OCI-LY3 (cell line): Measurements from ENCODE around the gene SLC39A6.
"Not testable (repeated sequence)": the region's sequence is repeated elsewhere in the genome, so short reads cannot be mapped to it uniquely, and the experiment has no call there.

Experiments
- H2AFZ ChIP-seq: fragments of 200-600, 300-600 bp; shearing (Covaris generic); 2 replicates; pipeline ENCODE4 v1.6.0; 2014; ENCODE audit warnings: antibody characterized with exemption, low read depth, low read length
- H3K27ac ChIP-seq: fragments of 200-600, 300-600 bp; sonication (generic); 2 replicates; pipeline ENCODE4 v1.5.1; 2014; ENCODE audit warnings: mild to moderate bottlenecking, low read length, moderate library complexity, mixed read lengths
- H3K27me3 ChIP-seq: fragments of 200-600, 300-600 bp; sonication (generic); 2 replicates; pipeline ENCODE4 v1.6.1; 2014; ENCODE audit warnings: low read depth, low read length, mixed read lengths
- H3K36me3 ChIP-seq: fragments of 200-600, 300-600 bp; sonication (generic); replicated peaks from 2 replicates; pipeline ENCODE3; 2014; ENCODE audit warnings: low read depth, low read length, mixed read lengths
- H3K4me1 ChIP-seq: fragments of 300-600, 200-600 bp; sonication (generic); 2 replicates; pipeline ENCODE4 v1.6.1; 2014; ENCODE audit warnings: low read length, mixed read lengths
- H3K4me2 ChIP-seq: fragments of 200-600, 300-600 bp; sonication (generic); 2 replicates; pipeline ENCODE4 v1.6.1; 2014; ENCODE audit warnings: low read length, mixed read lengths
- H3K4me3 ChIP-seq: fragments of 300-600, 200-600 bp; sonication (generic); 2 replicates; pipeline ENCODE4 v1.5.1; 2014; ENCODE audit warnings: antibody characterized with exemption, mild to moderate bottlenecking, low read length, moderate library complexity
- H3K79me2 ChIP-seq: fragments of 300-600, 200-600 bp; shearing (Covaris generic); 2 replicates; pipeline ENCODE4 v1.6.1; 2014; ENCODE audit warnings: mild to moderate bottlenecking, low read length, mixed read lengths
- H3K9ac ChIP-seq: fragments of 300-600, 200-600 bp; shearing (Covaris generic); 2 replicates; pipeline ENCODE4 v1.6.0; 2014; ENCODE audit warnings: mild to moderate bottlenecking, low read length, moderate library complexity
- H3K9me3 ChIP-seq: fragments of 200-600, 300-600 bp; shearing (Covaris generic); 2 replicates; pipeline ENCODE4 v1.6.1; 2014; ENCODE audit warnings: low read length, mixed read lengths; ENCODE audit not compliant: insufficient read depth
- H4K20me1 ChIP-seq: fragments of 200-600, 300-600 bp; sonication (generic); 2 replicates; pipeline ENCODE4 v1.6.1; 2016; ENCODE audit warnings: low read length, mixed read lengths; ENCODE audit not compliant: insufficient read depth
- EZH2phosphoT487 ChIP-seq: fragments of 200-600 bp; shearing (Covaris generic); IDR thresholded peaks from 2 replicates; pipeline ENCODE4 v1.6.1; 2018; ENCODE audit warnings: antibody characterized with exemption, mixed run types, low read depth
- TF ChIP-seq, protein P1 (sequence below): fragments of 200-600, 300-600 bp; sonication (generic); IDR thresholded peaks from 2 replicates; pipeline ENCODE4 v1.5.1; 2014; ENCODE audit warnings: antibody characterized with exemption, low read length, low read depth

Gene SLC39A6

DNA sequence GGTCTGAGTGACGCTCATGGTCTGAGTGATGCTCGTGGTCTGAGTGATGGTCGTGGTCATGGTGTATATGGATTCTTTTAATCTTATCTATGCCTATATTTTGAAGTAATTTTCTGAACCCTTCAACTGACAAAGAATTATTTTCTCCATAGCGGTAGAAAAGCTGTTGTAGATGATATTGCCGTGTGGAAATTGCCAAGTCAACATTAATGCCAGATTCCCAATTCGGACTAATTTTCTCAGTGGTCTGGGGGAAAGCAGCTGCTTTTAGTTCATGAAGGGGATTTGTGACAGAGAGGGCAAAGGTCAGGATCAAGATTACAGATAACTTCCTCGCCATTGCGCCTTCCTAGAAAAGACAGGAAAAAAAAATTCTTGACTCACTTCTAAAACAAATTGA is 2.5 kb downstream of the SLC39A6 start:
- H3K4me1 ChIP-seq, result peaks cover 17% of the 10 kb centered on the region
- H3K4me2 ChIP-seq, result no peak overlapping the region
- H3K36me3 ChIP-seq, result peaks cover 43% of the 10 kb centered on the region
- peaks cover 12% of the 10 kb centered on the region for H4K20me1 ChIP-seq
- H3K27ac ChIP-seq, result no peak overlapping the region
- no peak overlapping the region for H3K4me3 ChIP-seq
- H2AFZ ChIP-seq, result no peak overlapping the region
- TF ChIP-seq EZH2phosphoT487, result no peak
- TF ChIP-seq, protein P1, sequence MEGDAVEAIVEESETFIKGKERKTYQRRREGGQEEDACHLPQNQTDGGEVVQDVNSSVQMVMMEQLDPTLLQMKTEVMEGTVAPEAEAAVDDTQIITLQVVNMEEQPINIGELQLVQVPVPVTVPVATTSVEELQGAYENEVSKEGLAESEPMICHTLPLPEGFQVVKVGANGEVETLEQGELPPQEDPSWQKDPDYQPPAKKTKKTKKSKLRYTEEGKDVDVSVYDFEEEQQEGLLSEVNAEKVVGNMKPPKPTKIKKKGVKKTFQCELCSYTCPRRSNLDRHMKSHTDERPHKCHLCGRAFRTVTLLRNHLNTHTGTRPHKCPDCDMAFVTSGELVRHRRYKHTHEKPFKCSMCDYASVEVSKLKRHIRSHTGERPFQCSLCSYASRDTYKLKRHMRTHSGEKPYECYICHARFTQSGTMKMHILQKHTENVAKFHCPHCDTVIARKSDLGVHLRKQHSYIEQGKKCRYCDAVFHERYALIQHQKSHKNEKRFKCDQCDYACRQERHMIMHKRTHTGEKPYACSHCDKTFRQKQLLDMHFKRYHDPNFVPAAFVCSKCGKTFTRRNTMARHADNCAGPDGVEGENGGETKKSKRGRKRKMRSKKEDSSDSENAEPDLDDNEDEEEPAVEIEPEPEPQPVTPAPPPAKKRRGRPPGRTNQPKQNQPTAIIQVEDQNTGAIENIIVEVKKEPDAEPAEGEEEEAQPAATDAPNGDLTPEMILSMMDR, result no peak
- no peak overlapping the region for H3K9ac ChIP-seq
- H3K27me3 ChIP-seq, result no peaks in the 10 kb centered on the region
- H3K9me3 ChIP-seq, result no peaks in the 10 kb centered on the region
- peaks cover 52% of the 10 kb centered on the region for H3K79me2 ChIP-seq

DNA sequence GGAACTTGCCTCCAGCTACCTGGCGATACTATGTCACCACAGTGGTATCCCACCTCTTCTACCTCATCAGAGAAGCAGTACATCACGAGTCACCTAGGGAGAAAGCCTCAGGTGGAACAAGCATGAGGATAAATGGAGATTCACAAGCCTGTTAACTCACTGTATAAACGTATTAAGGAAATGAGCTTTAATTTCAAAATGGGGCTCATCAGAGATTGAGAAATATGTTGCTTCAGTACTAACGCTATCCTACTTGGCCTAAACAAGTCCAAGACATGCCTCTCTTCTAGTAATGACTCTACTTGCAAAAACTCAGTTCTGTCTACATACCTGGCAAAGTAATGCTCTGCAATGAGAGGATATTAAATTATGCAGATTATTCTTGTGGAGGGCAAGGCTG is 4.3 kb downstream of the SLC39A6 start:
- H3K9me3 ChIP-seq, result no peaks in the 10 kb centered on the region
- H3K36me3 ChIP-seq, result peaks cover 48% of the 10 kb centered on the region
- H3K4me3 ChIP-seq, result no peak overlapping the region
- no peaks in the 10 kb centered on the region for H3K27me3 ChIP-seq
- H4K20me1 ChIP-seq, result no peaks in the 10 kb centered on the region
- no peak overlapping the region for H3K4me2 ChIP-seq
- no peak overlapping the region for H2AFZ ChIP-seq
- peaks cover 7% of the 10 kb centered on the region for H3K4me1 ChIP-seq
- TF ChIP-seq EZH2phosphoT487, result no peak
- TF ChIP-seq, protein P1, result no peak
- H3K27ac ChIP-seq, result no peak overlapping the region
- H3K79me2 ChIP-seq, result peaks cover 33% of the 10 kb centered on the region
- H3K9ac ChIP-seq, result no peak overlapping the region

DNA sequence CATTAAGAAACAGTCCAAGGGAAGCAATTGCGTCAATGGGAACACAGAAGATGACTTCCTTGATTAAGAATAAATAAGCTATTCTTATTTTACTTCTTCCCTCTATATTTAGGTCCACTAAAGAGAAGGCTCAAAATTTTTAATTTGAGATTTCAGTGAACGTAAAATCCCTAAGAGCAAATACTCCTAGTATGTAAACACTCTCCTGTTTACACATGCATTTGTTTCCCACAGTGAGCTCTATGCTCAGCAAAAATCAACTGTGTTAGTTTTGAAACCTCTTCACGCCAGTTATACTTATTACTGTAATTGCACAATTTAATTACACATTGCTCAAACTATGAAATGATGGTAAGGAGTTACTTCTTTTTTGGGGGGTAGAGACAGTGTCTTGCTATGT is 8.8 kb downstream of the SLC39A6 start:
- Histone ChIP-seq H3K4me1 (no peaks in the 10 kb centered on the region), H3K79me2 (no peaks in the 10 kb centered on the region), H4K20me1 (no peaks in the 10 kb centered on the region), H3K4me2 (no peak overlapping the region), H3K9me3 (no peaks in the 10 kb centered on the region), H3K36me3 (peaks cover 49% of the 10 kb centered on the region), H3K4me3 (no peak overlapping the region), H3K27me3 (no peaks in the 10 kb centered on the region), H2AFZ (no peak overlapping the region), H3K27ac (no peak overlapping the region), H3K9ac (no peak overlapping the region)
- TF ChIP-seq EZH2phosphoT487, result no peak
- TF ChIP-seq, protein P1, result no peak

DNA sequence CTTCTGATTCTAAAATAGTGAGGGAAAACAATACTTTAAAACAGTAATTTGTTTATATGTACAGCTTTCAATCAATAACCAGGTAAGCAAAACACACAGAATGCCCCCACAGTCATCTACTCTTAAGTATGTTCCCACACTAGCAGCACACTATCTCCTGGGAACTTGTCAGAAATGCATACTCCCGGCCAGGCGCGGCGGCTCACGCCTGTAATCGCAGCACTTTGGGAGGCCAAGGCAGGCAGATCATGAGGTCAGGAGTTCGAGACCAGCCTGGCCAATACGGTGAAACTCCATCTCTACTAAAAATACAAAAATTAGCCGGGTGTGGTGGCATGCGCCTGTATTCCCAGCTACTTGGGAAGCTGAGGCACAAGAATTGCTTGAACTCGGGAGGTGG is 12.4 kb downstream of the SLC39A6 start:
- peaks cover 48% of the 10 kb centered on the region for H3K36me3 ChIP-seq
- H3K4me2 ChIP-seq, H3K4me1 ChIP-seq, H3K27me3 ChIP-seq, H3K9ac ChIP-seq, H3K9me3 ChIP-seq, H4K20me1 ChIP-seq, H3K79me2 ChIP-seq, H2AFZ ChIP-seq, H3K4me3 ChIP-seq, H3K27ac ChIP-seq: not testable (repeated sequence)

DNA sequence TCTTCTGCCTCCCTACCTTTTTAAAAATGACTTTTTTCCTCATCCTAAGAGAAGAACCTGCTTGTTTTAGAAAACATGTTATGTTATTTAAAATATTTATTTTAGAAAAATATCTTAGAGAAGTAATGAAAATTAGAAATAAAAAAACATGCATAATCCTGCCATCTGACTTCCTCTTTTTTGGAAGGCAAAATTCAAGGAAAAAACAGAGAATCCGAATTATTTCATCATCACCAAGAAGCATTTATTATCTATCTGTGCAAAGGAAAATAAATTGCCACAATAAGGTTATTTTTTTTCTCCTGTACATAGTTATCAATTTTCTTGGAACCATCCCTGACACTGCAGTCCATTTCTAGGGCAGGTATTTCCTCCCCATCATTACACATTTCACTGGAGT is 14.4 kb downstream of the SLC39A6 start:
- no peaks in the 10 kb centered on the region for H4K20me1 ChIP-seq
- no peak for TF ChIP-seq EZH2phosphoT487
- TF ChIP-seq, protein P1, result no peak
- H3K27me3 ChIP-seq, result no peaks in the 10 kb centered on the region
- no peaks in the 10 kb centered on the region for H3K79me2 ChIP-seq
- no peak overlapping the region for H3K4me3 ChIP-seq
- H3K4me1 ChIP-seq, result no peaks in the 10 kb centered on the region
- H3K36me3 ChIP-seq, result peaks cover 52% of the 10 kb centered on the region
- H3K4me2 ChIP-seq, result no peak overlapping the region
- no peak overlapping the region for H3K9ac ChIP-seq
- no peak overlapping the region for H3K27ac ChIP-seq
- no peak overlapping the region for H2AFZ ChIP-seq
- no peaks in the 10 kb centered on the region for H3K9me3 ChIP-seq
